Measurements from ENCODE around the gene ADAR. TPM values are rescaled to one million over a fixed set of nuclear protein-coding genes. Genes with fewer than 3 reads are reported as not detected.

Gene ADAR
- total RNA-seq, 1 experiment from 2014 or later = 136 TPM

DNA sequence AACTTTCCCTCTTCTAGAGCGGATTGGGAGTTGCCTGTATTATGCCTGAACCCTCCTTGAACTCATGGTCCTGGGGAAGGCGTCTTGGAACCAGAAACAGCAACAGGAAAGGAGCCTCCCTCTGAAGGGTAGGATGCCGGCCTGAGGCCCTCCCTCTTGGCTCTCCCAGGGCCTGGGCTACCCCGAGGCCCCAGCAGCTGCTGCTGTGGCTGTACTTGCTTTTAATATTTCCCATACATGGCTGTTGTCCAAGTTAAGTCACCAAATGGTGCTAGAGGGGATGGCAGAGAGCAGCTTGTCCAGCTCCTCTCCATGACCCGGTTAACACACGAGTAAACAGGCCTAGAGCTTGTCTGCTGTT is 29.9 kb downstream of the ADAR start:
- POLR2A ChIA-PET (ENCODE audit: unreplicated experiment) = no interaction called here
- Histone ChIP-seq H3K9ac (ENCODE audit: low read length) (no peak overlapping the region), H3K4me3 (ENCODE audit: low read length) (no peak overlapping the region), H3K9me3 (ENCODE audit: low read length) (no peaks in the 10 kb centered on the region), H3K9me2 (replicated peaks; ENCODE audit: low read length) (no peaks in the 10 kb centered on the region), H3K4me2 (ENCODE audit: low read length) (no peak overlapping the region), H3K27me3 (ENCODE audit: low read length) (no peaks in the 10 kb centered on the region), H4K20me1 (ENCODE audit: low read length) (no peaks in the 10 kb centered on the region), H3K27ac (ENCODE audit: low read length) (no peak overlapping the region), H3K4me1 (ENCODE audit: insufficient read depth, low read length) (no peaks in the 10 kb centered on the region), H2AFZ (ENCODE audit: low read length) (no peak overlapping the region), H3K79me2 (ENCODE audit: low read length) (no peaks in the 10 kb centered on the region), H3F3A (ENCODE audit: low read length, unreplicated experiment) (no peaks in the 10 kb centered on the region), H3K36me3 (ENCODE audit: low read depth, low read length) (peaks cover 32% of the 10 kb centered on the region; the same call in 1 of the 2 replicates)
- BruUV-seq (replicated peaks) = no TSS peak
- CTCF ChIA-PET = no interaction called here
- no peak for DNase-seq
- intact Hi-C loops (cut with micrococcal nuclease) = no loop called here
- ATAC-seq = no peak
- no peak for TF ChIP-seq EZH2 (IDR thresholded peaks at IDR 0.05; ENCODE audit: low read length, unreplicated experiment)
- no peak for TF ChIP-seq EZH2phosphoT487 (IDR thresholded peaks at IDR 0.05; ENCODE audit: borderline replicate concordance, low read length)
- TF ChIP-seq, protein P1, sequence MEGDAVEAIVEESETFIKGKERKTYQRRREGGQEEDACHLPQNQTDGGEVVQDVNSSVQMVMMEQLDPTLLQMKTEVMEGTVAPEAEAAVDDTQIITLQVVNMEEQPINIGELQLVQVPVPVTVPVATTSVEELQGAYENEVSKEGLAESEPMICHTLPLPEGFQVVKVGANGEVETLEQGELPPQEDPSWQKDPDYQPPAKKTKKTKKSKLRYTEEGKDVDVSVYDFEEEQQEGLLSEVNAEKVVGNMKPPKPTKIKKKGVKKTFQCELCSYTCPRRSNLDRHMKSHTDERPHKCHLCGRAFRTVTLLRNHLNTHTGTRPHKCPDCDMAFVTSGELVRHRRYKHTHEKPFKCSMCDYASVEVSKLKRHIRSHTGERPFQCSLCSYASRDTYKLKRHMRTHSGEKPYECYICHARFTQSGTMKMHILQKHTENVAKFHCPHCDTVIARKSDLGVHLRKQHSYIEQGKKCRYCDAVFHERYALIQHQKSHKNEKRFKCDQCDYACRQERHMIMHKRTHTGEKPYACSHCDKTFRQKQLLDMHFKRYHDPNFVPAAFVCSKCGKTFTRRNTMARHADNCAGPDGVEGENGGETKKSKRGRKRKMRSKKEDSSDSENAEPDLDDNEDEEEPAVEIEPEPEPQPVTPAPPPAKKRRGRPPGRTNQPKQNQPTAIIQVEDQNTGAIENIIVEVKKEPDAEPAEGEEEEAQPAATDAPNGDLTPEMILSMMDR (conservative IDR thresholded peaks at IDR 0.05; ENCODE audit: low read depth, low read length) = no peak

DNA sequence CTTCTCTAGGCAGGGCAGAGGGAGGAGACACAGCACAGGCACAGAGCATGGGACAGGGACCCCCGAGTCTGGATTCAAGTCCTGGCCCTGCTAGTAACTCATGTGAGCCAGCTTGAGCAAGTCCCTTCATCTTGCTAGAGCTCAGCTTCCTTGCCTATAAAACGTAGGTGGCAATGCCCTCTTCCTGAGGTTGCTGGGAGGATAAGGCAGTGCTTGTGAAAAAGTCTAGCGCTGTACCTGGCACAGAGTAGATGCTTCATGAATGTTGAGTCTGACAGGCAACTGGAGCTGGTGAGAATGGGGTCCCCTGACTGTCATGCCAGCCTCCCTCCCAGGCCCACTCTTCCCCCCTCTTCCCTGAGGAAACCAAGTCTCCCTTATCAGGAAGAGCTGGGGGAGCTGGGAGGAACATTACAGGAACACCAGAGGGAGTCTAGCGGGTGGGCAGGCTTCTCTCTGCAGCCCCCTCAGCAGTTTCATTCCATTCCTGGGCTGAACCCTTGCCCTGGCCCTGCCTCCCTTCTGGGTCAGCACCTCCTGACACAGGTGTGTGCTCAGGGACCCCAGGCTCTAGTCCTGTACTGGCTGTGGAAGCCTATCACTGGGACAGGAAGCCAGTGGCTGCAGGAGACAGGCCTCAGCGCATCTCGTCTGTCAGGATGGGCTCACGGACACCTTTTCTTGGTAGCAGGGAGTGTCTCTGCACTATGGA is 30.5 kb downstream of the ADAR start:
- intact Hi-C loops (cut with micrococcal nuclease) = no loop called here
- TF ChIP-seq EZH2phosphoT487 (IDR thresholded peaks at IDR 0.05; ENCODE audit: borderline replicate concordance, low read length) (no peak), EZH2 (IDR thresholded peaks at IDR 0.05; ENCODE audit: low read length, unreplicated experiment) (no peak)
- TF ChIP-seq, protein P1 (conservative IDR thresholded peaks at IDR 0.05; ENCODE audit: low read depth, low read length) = no peak
- no peaks in the 10 kb centered on the region for H3K9me2 ChIP-seq (replicated peaks; ENCODE audit: low read length)
- no peaks in the 10 kb centered on the region for H4K20me1 ChIP-seq (ENCODE audit: low read length)
- H3K36me3 ChIP-seq (ENCODE audit: low read depth, low read length) = peaks cover 27% of the 10 kb centered on the region; the same call in 1 of the 2 replicates
- H3K4me1 ChIP-seq (ENCODE audit: insufficient read depth, low read length) = no peaks in the 10 kb centered on the region
- no peak overlapping the region for H3K4me2 ChIP-seq (ENCODE audit: low read length)
- BruUV-seq (replicated peaks) = no TSS peak
- H3F3A ChIP-seq (ENCODE audit: low read length, unreplicated experiment) = no peaks in the 10 kb centered on the region
- CTCF ChIA-PET = no interaction called here
- DNase-seq (no peak), ATAC-seq (no peak)
- H3K79me2 ChIP-seq (ENCODE audit: low read length) = no peaks in the 10 kb centered on the region
- H2AFZ ChIP-seq (ENCODE audit: low read length) = no peak overlapping the region
- H3K9me3 ChIP-seq (ENCODE audit: low read length) = no peaks in the 10 kb centered on the region
- H3K27me3 ChIP-seq (ENCODE audit: low read length) = no peaks in the 10 kb centered on the region
- H3K4me3 ChIP-seq (ENCODE audit: low read length) = no peak overlapping the region
- no peak overlapping the region for H3K9ac ChIP-seq (ENCODE audit: low read length)
- H3K27ac ChIP-seq (ENCODE audit: low read length) = no peak overlapping the region
- POLR2A ChIA-PET (ENCODE audit: unreplicated experiment) = no interaction called here

DNA sequence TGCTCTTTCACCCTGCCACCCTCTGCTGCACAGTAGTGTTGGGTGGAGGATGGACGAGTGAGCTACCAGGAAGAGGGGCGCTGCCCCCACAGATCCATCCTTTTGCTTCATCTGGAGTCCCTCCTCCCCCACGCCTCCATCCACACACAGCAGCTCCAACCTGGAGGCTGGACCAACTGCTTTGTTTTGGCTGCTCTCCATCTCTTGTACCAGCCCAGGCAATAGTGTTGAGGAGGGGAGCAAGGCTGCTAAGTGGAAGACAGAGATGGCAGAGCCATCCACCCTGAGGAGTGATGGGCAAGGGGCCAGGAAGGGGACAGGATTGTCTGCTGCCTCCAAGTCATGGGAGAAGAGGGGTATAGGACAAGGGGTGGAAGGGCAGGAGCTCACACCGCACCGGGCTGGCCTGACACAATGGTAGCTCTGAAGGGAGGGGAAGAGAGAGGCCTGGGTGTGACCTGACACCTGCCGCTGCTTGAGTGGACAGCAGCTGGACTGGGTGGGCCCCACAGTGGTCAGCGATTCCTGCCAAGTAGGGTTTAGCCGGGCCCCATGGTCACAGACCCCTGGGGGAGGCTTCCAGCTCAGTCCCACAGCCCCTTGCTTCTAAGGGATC is 31.9 kb downstream of the ADAR start:
- TF ChIP-seq EZH2 (IDR thresholded peaks at IDR 0.05; ENCODE audit: low read length, unreplicated experiment) (no peak), EZH2phosphoT487 (IDR thresholded peaks at IDR 0.05; ENCODE audit: borderline replicate concordance, low read length) (no peak)
- TF ChIP-seq, protein P1 (conservative IDR thresholded peaks at IDR 0.05; ENCODE audit: low read depth, low read length) = no peak
- Histone ChIP-seq H3F3A (ENCODE audit: low read length, unreplicated experiment) (no peaks in the 10 kb centered on the region), H3K4me1 (ENCODE audit: insufficient read depth, low read length) (no peaks in the 10 kb centered on the region), H3K27me3 (ENCODE audit: low read length) (no peaks in the 10 kb centered on the region), H3K4me2 (ENCODE audit: low read length) (no peak overlapping the region), H3K27ac (ENCODE audit: low read length) (no peak overlapping the region), H3K9me3 (ENCODE audit: low read length) (no peaks in the 10 kb centered on the region), H3K9ac (ENCODE audit: low read length) (no peak overlapping the region), H3K4me3 (ENCODE audit: low read length) (no peak overlapping the region), H2AFZ (ENCODE audit: low read length) (no peak overlapping the region), H3K36me3 (ENCODE audit: low read depth, low read length) (peaks cover 16% of the 10 kb centered on the region; the same call in 1 of the 2 replicates), H4K20me1 (ENCODE audit: low read length) (no peaks in the 10 kb centered on the region), H3K79me2 (ENCODE audit: low read length) (no peaks in the 10 kb centered on the region), H3K9me2 (replicated peaks; ENCODE audit: low read length) (no peaks in the 10 kb centered on the region)
- intact Hi-C loops (cut with micrococcal nuclease) = no loop called here
- ATAC-seq (no peak), DNase-seq (no peak)
- POLR2A ChIA-PET (ENCODE audit: unreplicated experiment) = no interaction called here
- no TSS peak for BruUV-seq (replicated peaks)
- CTCF ChIA-PET = no interaction called here

All from PC-3 (cell line).